ENCODE results near the gene CHSY1.
"Not testable (repeated sequence)": the region's sequence is repeated elsewhere in the genome, so short reads cannot be mapped to it uniquely, and the experiment has no call there.

The CHSY1 gene, protein sequence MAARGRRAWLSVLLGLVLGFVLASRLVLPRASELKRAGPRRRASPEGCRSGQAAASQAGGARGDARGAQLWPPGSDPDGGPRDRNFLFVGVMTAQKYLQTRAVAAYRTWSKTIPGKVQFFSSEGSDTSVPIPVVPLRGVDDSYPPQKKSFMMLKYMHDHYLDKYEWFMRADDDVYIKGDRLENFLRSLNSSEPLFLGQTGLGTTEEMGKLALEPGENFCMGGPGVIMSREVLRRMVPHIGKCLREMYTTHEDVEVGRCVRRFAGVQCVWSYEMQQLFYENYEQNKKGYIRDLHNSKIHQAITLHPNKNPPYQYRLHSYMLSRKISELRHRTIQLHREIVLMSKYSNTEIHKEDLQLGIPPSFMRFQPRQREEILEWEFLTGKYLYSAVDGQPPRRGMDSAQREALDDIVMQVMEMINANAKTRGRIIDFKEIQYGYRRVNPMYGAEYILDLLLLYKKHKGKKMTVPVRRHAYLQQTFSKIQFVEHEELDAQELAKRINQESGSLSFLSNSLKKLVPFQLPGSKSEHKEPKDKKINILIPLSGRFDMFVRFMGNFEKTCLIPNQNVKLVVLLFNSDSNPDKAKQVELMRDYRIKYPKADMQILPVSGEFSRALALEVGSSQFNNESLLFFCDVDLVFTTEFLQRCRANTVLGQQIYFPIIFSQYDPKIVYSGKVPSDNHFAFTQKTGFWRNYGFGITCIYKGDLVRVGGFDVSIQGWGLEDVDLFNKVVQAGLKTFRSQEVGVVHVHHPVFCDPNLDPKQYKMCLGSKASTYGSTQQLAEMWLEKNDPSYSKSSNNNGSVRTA

GRCh38 chr15:101251830-101252820 is at the start of gene CHSY1:
Gene CHSY1, minus strand, starts transcription at chr15:101252048. Its CDS starts 592 bp downstream, at chr15:101251456.
- peak; percentile 86 for DNase-seq (ENCODE audit: low read depth)

DNA sequence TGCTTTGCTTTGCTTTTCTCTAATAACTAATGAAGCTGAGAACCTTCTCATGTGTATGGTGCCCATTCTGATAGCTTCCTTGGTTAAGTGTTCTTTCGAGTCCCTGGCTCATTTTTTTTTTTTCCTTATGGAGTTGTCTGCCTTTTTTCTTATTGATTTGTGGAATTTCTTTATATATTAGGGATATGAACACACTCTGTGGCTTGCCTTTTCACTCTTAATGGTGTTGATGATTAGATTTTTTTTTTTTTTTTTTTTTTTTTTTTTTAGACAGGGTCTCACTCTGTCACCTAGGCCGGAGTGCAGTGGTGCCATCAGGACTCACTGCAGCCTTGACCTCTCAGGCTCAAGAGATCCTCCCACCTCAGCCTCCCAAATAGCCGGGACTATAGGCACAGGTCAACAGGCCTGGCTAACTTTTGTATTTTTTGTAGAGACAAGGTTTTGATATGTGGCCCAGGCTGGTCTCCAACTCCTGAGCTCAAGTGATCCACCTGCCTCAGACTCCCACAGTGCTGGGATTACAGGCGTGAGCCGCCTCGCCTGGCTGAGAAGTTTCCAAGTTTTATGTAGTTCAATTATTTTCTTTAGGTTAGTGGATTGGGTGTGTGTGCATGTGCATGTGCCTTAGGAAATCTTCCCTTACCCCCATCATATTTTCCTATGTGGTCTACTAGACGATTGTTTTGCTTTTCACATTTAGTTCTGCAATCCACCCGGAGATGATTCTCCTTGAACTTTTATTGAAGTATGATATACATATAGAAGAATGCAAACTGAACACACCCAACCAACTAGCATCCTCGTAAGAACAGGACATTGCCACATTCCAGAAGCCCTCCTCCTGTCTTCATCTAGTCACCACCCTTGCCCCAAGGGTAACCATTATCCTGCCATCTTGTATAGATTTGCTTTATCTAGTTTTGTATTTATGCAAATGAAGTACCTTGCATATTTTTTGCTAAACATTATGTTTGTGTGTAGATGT is 44.9 kb upstream of the CHSY1 start:
- no peak for DNase-seq (ENCODE audit: low read depth)

DNA sequence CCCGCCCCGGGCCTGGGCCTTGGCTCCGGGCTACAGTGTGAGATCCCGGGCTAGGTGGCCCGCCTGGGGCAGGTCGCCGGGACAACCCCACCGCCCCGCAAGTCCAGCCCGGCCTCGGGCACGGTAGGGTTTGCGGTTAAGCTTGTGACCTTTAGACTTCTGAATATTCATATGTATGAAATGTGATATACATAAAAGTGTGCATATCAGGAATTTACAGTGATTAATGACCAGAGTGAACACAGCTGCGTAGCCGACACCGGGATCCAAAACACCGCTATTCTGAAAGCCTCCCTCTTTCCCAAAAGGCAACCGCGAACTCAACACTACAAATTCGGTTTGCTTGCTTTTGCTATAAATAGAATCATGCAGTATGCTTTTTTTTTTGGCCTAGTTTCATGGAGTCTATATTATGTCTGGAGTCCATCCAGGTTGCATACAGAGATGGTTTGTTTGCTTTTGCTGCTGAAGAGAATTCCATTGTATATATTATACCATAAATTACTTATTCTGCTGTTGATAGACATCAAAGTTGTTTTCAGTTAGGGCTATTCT is 43.8 kb upstream of the CHSY1 start:
- no peak for DNase-seq (ENCODE audit: low read depth)

- DNase-seq (ENCODE audit: low read depth), result peak; percentile 98
These were observed 43.1 kb upstream of the CHSY1 start, which contains the start of gene SNRPA1 for GRCh38 chr15:101294731-101295606. Gene SNRPA1, minus strand, starts transcription at chr15:101295248. Its CDS starts 70 bp downstream, at chr15:101295178.

GRCh38 chr15:101293122-101293521 is 41.3 kb upstream of the CHSY1 start:
- no peak for DNase-seq (ENCODE audit: low read depth)

GRCh38 chr15:101288905-101289513 is 37.2 kb upstream of the CHSY1 start:
- DNase-seq (ENCODE audit: low read depth), result no peak

DNA sequence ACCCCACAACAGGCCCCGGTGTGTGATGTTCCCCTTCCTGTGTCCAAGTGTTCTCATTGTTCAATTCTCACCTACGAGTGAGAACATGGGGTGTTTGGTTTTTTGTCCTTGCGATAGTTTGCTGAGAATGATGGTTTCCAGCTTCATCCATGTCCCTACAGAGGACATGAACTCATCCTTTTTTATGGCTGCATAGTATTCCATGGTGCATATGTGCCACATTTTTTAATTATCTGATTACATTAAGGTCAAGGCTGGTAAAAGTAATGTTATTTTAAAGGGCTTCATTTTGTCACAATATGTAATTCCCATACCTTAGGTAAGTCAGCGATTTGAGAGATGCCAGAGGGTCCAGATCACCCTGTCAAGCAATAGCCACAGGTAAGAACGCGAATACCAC is 35.5 kb upstream of the CHSY1 start:
- not testable (repeated sequence) for DNase-seq (ENCODE audit: low read depth)

- DNase-seq (ENCODE audit: low read depth), result no peak
These were observed 34.7 kb upstream of the CHSY1 start for GRCh38 chr15:101286471-101287114.

GRCh38 chr15:101283931-101284330 is 32.1 kb upstream of the CHSY1 start:
- DNase-seq (ENCODE audit: low read depth), result no peak

GRCh38 chr15:101280007-101280406 is 28.2 kb upstream of the CHSY1 start:
- no peak for DNase-seq (ENCODE audit: low read depth)

GRCh38 chr15:101277943-101278564 is 26.2 kb upstream of the CHSY1 start:
- DNase-seq (ENCODE audit: low read depth), result no peak

DNA sequence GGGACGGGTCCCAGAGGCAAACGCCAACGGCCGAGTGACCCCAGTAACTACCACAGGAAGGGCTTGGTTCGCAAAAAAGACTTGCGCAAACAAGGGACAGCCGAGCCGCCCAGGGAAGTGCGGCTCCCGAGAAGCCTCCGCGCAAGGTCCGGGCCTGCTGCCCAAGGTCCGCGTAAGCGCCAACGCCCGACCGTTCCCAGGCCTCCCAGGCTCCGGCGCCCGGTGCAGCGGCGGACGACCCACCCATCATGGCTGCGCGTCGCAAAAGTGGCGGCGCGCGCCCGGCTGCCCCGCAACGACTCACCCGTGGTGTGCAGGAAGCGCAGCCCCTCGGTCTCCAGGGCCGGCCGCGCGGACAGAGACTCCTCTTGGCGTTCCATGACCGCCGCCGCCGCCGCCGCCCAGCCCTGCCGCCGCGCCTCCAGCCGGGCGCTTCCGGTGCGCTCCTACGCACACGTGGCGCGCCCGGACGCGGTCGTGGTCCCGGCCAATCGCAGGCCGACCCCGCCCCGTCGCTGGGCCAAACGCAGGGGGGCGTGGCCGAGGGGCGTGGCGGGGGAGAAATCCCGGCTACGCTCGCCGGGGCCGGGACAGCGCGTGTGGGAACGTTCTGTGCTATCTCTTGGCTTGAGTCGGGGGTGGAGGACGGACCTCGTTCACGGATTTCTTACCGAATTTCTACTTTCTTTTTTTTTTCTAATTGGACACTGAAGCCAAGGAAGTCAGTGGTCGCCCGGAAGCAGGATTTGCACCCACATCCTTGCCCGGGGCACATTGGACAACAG is 25.4 kb upstream of the CHSY1 start, which contains the start of gene SELENOS:
SELENOS (minus strand) TSS at position 448 of the 785 bp plus-strand sequence; CDS start at position 380, 68 bp downstream.
- peak; percentile 90 for DNase-seq (ENCODE audit: low read depth)

GRCh38 chr15:101276501-101277037 is 24.7 kb upstream of the CHSY1 start:
- no peak for DNase-seq (ENCODE audit: low read depth)

DNA sequence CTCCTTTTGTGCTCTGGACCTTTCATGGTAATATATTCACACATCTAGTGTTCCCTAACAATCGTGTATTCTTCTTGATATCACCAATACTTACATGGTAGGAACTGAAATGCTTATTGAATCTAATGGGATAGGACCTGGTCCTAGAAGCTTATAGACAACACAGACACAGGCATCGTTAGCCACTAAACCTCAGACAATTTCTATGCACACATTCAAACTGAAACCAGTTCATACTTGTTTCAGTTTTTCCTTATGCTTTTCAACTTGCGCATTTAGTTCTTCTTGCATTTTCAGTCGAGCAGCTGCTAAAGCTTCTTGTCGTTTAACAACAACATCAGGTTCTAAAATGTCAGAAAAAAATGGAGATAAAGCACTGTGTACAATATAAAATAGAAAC is 23.2 kb upstream of the CHSY1 start:
- no peak for DNase-seq (ENCODE audit: low read depth)

GRCh38 chr15:101273534-101273933 is 21.7 kb upstream of the CHSY1 start:
- DNase-seq (ENCODE audit: low read depth), result no peak

GRCh38 chr15:101272584-101272983 is 20.7 kb upstream of the CHSY1 start:
- DNase-seq (ENCODE audit: low read depth), result no peak
